H9 (cell line): ENCODE measurements around the gene MYO1E. TPM values are rescaled to one million over a fixed set of nuclear protein-coding genes. Genes with fewer than 3 reads are reported as not detected.

Source experiments
- DNase-seq: peaks from one replicate; pipeline ENCODE4 v3.0.0-alpha.2; 2017
- H2AFZ ChIP-seq: one replicate; pipeline ENCODE4 v1.6.1; 2013; ENCODE audit warnings: mild to moderate bottlenecking, low read length, control low read depth, moderate library complexity
- H2AK5ac ChIP-seq: 2 replicates; pipeline ENCODE4 v1.6.1; 2013; ENCODE audit warnings: low read length, control low read depth, mixed read lengths; ENCODE audit not compliant: insufficient read length
- H2BK120ac ChIP-seq: one replicate; pipeline ENCODE4 v1.6.1; 2013; ENCODE audit warnings: low read depth, mild to moderate bottlenecking, low read length, control low read depth, inconsistent platforms; ENCODE audit not compliant: poor library complexity, severe bottlenecking
- H2BK12ac ChIP-seq: 2 replicates; pipeline ENCODE4 v1.6.1; 2013; ENCODE audit warnings: low read length, control low read depth, mixed read lengths, low read depth; ENCODE audit not compliant: insufficient read length
- H2BK15ac ChIP-seq: 2 replicates; pipeline ENCODE4 v1.6.1; 2013; ENCODE audit warnings: low read depth, low read length, control low read depth
- H2BK20ac ChIP-seq: one replicate; pipeline ENCODE4 v1.6.1; 2013; ENCODE audit warnings: low read depth, mild to moderate bottlenecking, low read length, control low read depth, inconsistent platforms; ENCODE audit not compliant: poor library complexity, severe bottlenecking
- H2BK5ac ChIP-seq: 2 replicates; pipeline ENCODE4 v1.6.1; 2013; ENCODE audit warnings: low read length, control low read depth, mixed read lengths; ENCODE audit not compliant: insufficient read length
- H3K14ac ChIP-seq: 2 replicates; pipeline ENCODE4 v1.6.1; 2013; ENCODE audit warnings: low read length, control low read depth; ENCODE audit not compliant: insufficient read depth
- H3K18ac ChIP-seq: 2 replicates; pipeline ENCODE4 v1.6.1; 2013; ENCODE audit warnings: low read depth, mild to moderate bottlenecking, mixed read lengths, low read length, control low read depth; ENCODE audit not compliant: insufficient read length
- H3K23ac ChIP-seq: 2 replicates; pipeline ENCODE4 v1.6.1; 2013; ENCODE audit warnings: low read length, control low read depth, mixed read lengths, low read depth; ENCODE audit not compliant: insufficient read length
- H3K23me2 ChIP-seq: 2 replicates; pipeline ENCODE4 v1.6.1; 2013; ENCODE audit warnings: low read depth, mild to moderate bottlenecking, mixed read lengths, low read length, control low read depth; ENCODE audit not compliant: insufficient read length, poor library complexity, severe bottlenecking
- H3K27ac ChIP-seq: 2 replicates; pipeline ENCODE4 v1.5.1; 2013; ENCODE audit warnings: low read length, control low read depth, mixed read lengths, low read depth; ENCODE audit not compliant: insufficient read length
- H3K27me3 ChIP-seq: 2 replicates; pipeline ENCODE4 v1.6.1; 2013; ENCODE audit warnings: low read length, control low read depth, inconsistent platforms; ENCODE audit not compliant: insufficient read depth
- H3K4ac ChIP-seq: 2 replicates; pipeline ENCODE4 v1.6.1; 2013; ENCODE audit warnings: low read depth, mild to moderate bottlenecking, control low read depth, inconsistent platforms, low read length, moderate library complexity
- H3K4me1 ChIP-seq: 2 replicates; pipeline ENCODE4 v1.6.1; 2013; ENCODE audit warnings: low read length, control low read depth, inconsistent platforms; ENCODE audit not compliant: insufficient read depth
- H3K4me2 ChIP-seq: 2 replicates; pipeline ENCODE4 v1.6.1; 2013; ENCODE audit warnings: low read length, control low read depth, mixed read lengths; ENCODE audit not compliant: insufficient read length, insufficient read depth
- H3K56ac ChIP-seq: 2 replicates; pipeline ENCODE4 v1.6.1; 2013; ENCODE audit warnings: low read depth, mild to moderate bottlenecking, mixed read lengths, low read length, control low read depth; ENCODE audit not compliant: insufficient read length
- H3K79me1 ChIP-seq: 2 replicates; pipeline ENCODE4 v1.6.1; 2013; ENCODE audit warnings: low read depth, mild to moderate bottlenecking, moderate library complexity, low read length, control low read depth, inconsistent platforms; ENCODE audit not compliant: insufficient read depth, poor library complexity, severe bottlenecking
- H3K79me2 ChIP-seq: 2 replicates; pipeline ENCODE4 v1.6.1; 2013; ENCODE audit warnings: low read length, control low read depth, inconsistent platforms; ENCODE audit not compliant: insufficient read depth
- H3K9ac ChIP-seq: 2 replicates; pipeline ENCODE4 v1.6.1; 2013; ENCODE audit warnings: low read length, control low read depth, mixed read lengths; ENCODE audit not compliant: insufficient read length; ENCODE audit errors: extremely low read depth
- H3K9me3 ChIP-seq: one replicate; pipeline ENCODE4 v1.6.1; 2013; ENCODE audit warnings: low read depth, low read length, inconsistent platforms; ENCODE audit not compliant: control insufficient read depth
- H3T11ph ChIP-seq: one replicate; pipeline ENCODE4 v1.6.1; 2013; ENCODE audit warnings: mild to moderate bottlenecking, low read length, control low read depth, inconsistent platforms
- H4K20me1 ChIP-seq: one replicate; pipeline ENCODE4 v1.6.1; 2013; ENCODE audit not compliant: control insufficient read depth, insufficient read length, insufficient read depth
- H4K5ac ChIP-seq: 2 replicates; pipeline ENCODE4 v1.6.1; 2013; ENCODE audit warnings: low read depth, mild to moderate bottlenecking, mixed read lengths, low read length, control low read depth; ENCODE audit not compliant: insufficient read length
- H4K8ac ChIP-seq: replicated peaks from 2 replicates; pipeline ENCODE4 v1.6.1; 2013; ENCODE audit warnings: low read length, control low read depth, mixed read lengths, low read depth; ENCODE audit not compliant: insufficient read length
- H4K91ac ChIP-seq: 2 replicates; pipeline ENCODE4 v1.6.1; 2013; ENCODE audit warnings: low read depth, mild to moderate bottlenecking, moderate library complexity, mixed read lengths, low read length, control low read depth; ENCODE audit not compliant: insufficient read length
- H3K27ac Mint-ChIP-seq, 3 experiments: 2 replicates in 2 of 3; 3 replicates in 1 of 3; pipeline ENCODE4 v1.8.0; 2020 to 2021; ENCODE audit warnings: mixed read lengths in 3 of 3, mild to moderate bottlenecking in 1 of 3, moderate library complexity in 1 of 3
- H3K27me3 Mint-ChIP-seq: 2 replicates; pipeline ENCODE4 v1.8.0; 2021; ENCODE audit warnings: low read depth, mild to moderate bottlenecking, moderate library complexity, mixed read lengths
- H3K36me3 Mint-ChIP-seq, 3 experiments: 2 replicates in 2 of 3; 3 replicates in 1 of 3; pipeline ENCODE4 v1.8.0; 2020 to 2021; ENCODE audit warnings: low read depth in 3 of 3, mixed read lengths in 3 of 3; ENCODE audit not compliant: insufficient read depth in 1 of 3
- H3K4me1 Mint-ChIP-seq, 2 experiments: 2 replicates each; pipeline ENCODE4 v1.8.0; 2020; ENCODE audit warnings: mixed read lengths in 2 of 2
- H3K4me3 Mint-ChIP-seq, 2 experiments: 2 replicates in 1 of 2; 3 replicates in 1 of 2; pipeline ENCODE4 v1.8.0; 2020 to 2021; ENCODE audit warnings: mild to moderate bottlenecking in 2 of 2, mixed read lengths in 2 of 2, moderate library complexity in 1 of 2
- H3K9me3 Mint-ChIP-seq, 2 experiments: 2 replicates in 1 of 2; 3 replicates in 1 of 2; pipeline ENCODE4 v1.8.0; 2020; ENCODE audit warnings: mild to moderate bottlenecking in 2 of 2, mixed read lengths in 2 of 2, moderate library complexity in 1 of 2
- CTCF ChIP-seq: fragments of 200-600 bp; sonication (generic); conservative IDR thresholded peaks from 3 replicates; pipeline ENCODE4 v1.8.0; 2021; ENCODE audit warnings: antibody characterized with exemption, mild to moderate bottlenecking
- WGBS: extraction: QIAGEN DNeasy Blood & Tissue Kit; methylation state at CpG from one replicate; pipeline ENCODE4 v1.1.7; 2013; ENCODE audit warnings: missing lambda C conversion rate, low lambda C conversion rate, mixed read lengths; ENCODE audit not compliant: insufficient read length; ENCODE audit errors: extremely low coverage; 5-methylcytosine and 5-hydroxymethylcytosine counted together
- total RNA-seq: library from RNA; stranded (reverse); gene quantifications from 2 replicates; pipeline ENCODE4 v1.2.1, GENCODE V29; 2021

MYO1E gene
- total RNA-seq, 1 experiment from 2014 or later: 235 TPM

GRCh38 chr15:59405079-59405478, 32.4 kb upstream of the MYO1E start:
- peaks cover 0 to 4% (median 0%) of the 10 kb centered on the region in 3 experiments; a peak in 1 of 7 replicates for H3K36me3 Mint-ChIP-seq
- H3K4me1 Mint-ChIP-seq: peaks cover 29 to 39% of the 10 kb centered on the region in 2 experiments
- no CpG with 5 or more reads among the region's 7 CpGs for WGBS

More at GRCh38 chr15:59405079-59405478, 32.4 kb upstream of the MYO1E start:
- Mint-ChIP-seq H3K4me3 (no peak overlapping the region), H3K27ac (no peak overlapping the region), H3K9me3 (no peaks in the 10 kb centered on the region; a peak in 1 of 5 replicates), H3K27me3 (peaks cover 7% of the 10 kb centered on the region)
- DNase-seq: no peak
- no peak overlapping the region for H2BK120ac ChIP-seq
- no peaks in the 10 kb centered on the region for H3K79me2 ChIP-seq
- H3K9me3 ChIP-seq: no peaks in the 10 kb centered on the region
- no peak overlapping the region for H3K14ac ChIP-seq
- H3K27ac ChIP-seq: no peak overlapping the region
- H3K4me1 ChIP-seq: peaks cover 2% of the 10 kb centered on the region; the same call in 1 of the 2 replicates
- no peaks in the 10 kb centered on the region for H3K79me1 ChIP-seq
- no peak overlapping the region for H4K5ac ChIP-seq
- H2AK5ac ChIP-seq: no peak overlapping the region
- H3K56ac ChIP-seq: no peak overlapping the region
- H4K8ac ChIP-seq: no peak overlapping the region
- H3K27me3 ChIP-seq: no peaks in the 10 kb centered on the region
- no peak overlapping the region for H3K18ac ChIP-seq
- H4K91ac ChIP-seq: no peak overlapping the region
- H2BK12ac ChIP-seq: no peak overlapping the region
- no peak overlapping the region for H2BK15ac ChIP-seq
- no peaks in the 10 kb centered on the region for H3K23me2 ChIP-seq
- no peak overlapping the region for H3K4ac ChIP-seq
- no peaks in the 10 kb centered on the region for H4K20me1 ChIP-seq
- no peak for TF ChIP-seq CTCF
- H2BK5ac ChIP-seq: no peak overlapping the region
- H3K23ac ChIP-seq: no peak overlapping the region
- H3T11ph ChIP-seq: no peak overlapping the region
- no peak overlapping the region for H2BK20ac ChIP-seq
- H2AFZ ChIP-seq: no peak overlapping the region
- H3K4me2 ChIP-seq: no peak overlapping the region
- H3K9ac ChIP-seq: no peak overlapping the region
